Stimulated activated naive CD8-positive, alpha-beta T cell treated with anti-CD3 and anti-CD28 coated beads, Interleukin-15, amount 100 ng/mL, for 72 hours (primary cell): ENCODE results near the gene KRTAP9-1.
"Not testable (repeated sequence)": the region's sequence is repeated elsewhere in the genome, so short reads cannot be mapped to it uniquely, and the experiment has no call there.

Source experiments
- ATAC-seq: fragments of 150-1000 bp; cut with Tn5 transposase; 2 replicates; pipeline ENCODE4 v1.10.0; 2021; ENCODE audit warnings: mild to moderate bottlenecking, moderate library complexity
- DNase-seq, 2 donors: peaks; one replicate each; pipeline ENCODE4 v3.0.0; 2021 to 2022
- H3K27ac Mint-ChIP-seq, 2 donors: one replicate each; pipeline ENCODE4 v1.8.0; 2022; ENCODE audit warnings: mild to moderate bottlenecking in 2 of 2, mixed read lengths in 2 of 2, moderate library complexity in 2 of 2
- H3K27me3 Mint-ChIP-seq: one replicate; pipeline ENCODE4 v1.8.0; 2022; ENCODE audit warnings: mixed read lengths
- H3K4me1 Mint-ChIP-seq: one replicate; pipeline ENCODE4 v1.8.0; 2022; ENCODE audit warnings: mild to moderate bottlenecking, mixed read lengths
- H3K4me3 Mint-ChIP-seq, 2 donors: one replicate each; pipeline ENCODE4 v1.8.0; 2022; ENCODE audit warnings: mild to moderate bottlenecking in 2 of 2, mixed read lengths in 2 of 2, moderate library complexity in 1 of 2
- H3K9me3 Mint-ChIP-seq, 2 donors: one replicate each; pipeline ENCODE4 v1.8.0; 2022; ENCODE audit warnings: mixed read lengths in 2 of 2

The KRTAP9-1 gene

DNA sequence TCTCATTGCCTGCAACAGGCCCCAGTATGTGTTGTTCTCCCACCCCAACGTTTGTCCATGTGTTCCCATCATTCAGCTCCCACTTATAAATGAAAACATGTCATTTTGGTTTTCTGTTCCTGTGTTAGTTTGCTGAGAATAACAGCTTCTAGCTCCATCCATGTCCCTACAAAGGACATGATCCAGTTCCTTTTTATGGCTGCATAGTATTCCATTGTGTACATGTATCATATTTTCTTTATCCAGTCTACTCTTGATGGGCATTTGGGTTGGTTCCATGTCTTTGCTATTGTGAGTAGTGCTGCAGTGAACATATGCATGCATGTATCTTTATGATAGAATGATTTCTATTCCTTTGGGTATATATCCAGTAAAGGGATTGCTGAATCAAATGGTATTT, 26.0 kb downstream of the KRTAP9-1 start:
- Mint-ChIP-seq H3K4me1 (peaks cover 4% of the 10 kb centered on the region), H3K4me3 (no peak overlapping the region), H3K9me3 (peaks cover 10 to 11% of the 10 kb centered on the region in 2 donors), H3K27ac (no peak overlapping the region), H3K27me3 (peaks cover 9% of the 10 kb centered on the region)
- DNase-seq (no peak), ATAC-seq (no peak)

DNA sequence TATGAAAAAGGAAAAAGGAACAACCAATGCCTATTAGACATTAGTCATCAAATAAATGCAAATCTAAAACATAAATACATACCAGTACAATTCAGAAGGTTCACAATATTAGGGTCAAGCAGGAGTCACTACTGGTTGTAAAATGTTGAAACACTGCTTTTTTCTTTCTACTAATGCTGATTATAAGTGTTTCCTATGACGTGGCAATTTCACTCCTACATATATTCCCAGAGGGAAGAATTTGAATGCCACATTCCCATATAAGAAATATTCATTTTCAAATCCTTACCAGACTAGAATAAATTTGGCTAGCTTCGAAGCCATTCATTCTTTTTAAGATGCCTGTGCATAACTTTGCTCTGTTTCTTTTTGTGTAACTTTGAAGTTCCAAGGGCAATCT, 34.1 kb downstream of the KRTAP9-1 start:
- Mint-ChIP-seq H3K4me1 (no peaks in the 10 kb centered on the region), H3K27me3 (no peaks in the 10 kb centered on the region), H3K4me3 (no peak overlapping the region), H3K9me3 (peaks cover 6 to 13% of the 10 kb centered on the region in 2 donors), H3K27ac (no peak overlapping the region)
- ATAC-seq (no peak), DNase-seq (no peak)

DNA sequence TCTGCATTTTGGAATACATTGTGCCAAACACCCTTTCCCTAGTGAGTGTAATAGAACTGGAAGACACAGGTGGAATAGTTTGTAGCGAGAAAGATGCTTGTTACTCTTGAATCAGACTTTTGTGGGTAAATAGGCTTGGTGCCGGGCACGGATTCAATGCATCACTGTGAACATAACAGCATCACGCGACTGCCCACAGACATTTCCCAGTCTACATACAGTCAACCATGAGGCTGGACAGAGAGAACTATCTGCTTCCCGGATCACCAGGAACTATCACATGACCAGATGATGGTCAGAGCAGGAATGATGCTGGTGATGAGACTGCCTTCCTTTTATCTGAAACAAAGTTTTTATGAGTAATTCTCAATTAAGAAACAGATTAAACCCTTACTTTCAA, 36.4 kb downstream of the KRTAP9-1 start:
- DNase-seq, result no peak
- no peaks in the 10 kb centered on the region for H3K4me1 Mint-ChIP-seq
- no peak overlapping the region for H3K4me3 Mint-ChIP-seq
- no peak for ATAC-seq
- no peaks in the 10 kb centered on the region for H3K27me3 Mint-ChIP-seq
- no peak overlapping the region for H3K27ac Mint-ChIP-seq
- H3K9me3 Mint-ChIP-seq, result no peaks in the 10 kb centered on the region

DNA sequence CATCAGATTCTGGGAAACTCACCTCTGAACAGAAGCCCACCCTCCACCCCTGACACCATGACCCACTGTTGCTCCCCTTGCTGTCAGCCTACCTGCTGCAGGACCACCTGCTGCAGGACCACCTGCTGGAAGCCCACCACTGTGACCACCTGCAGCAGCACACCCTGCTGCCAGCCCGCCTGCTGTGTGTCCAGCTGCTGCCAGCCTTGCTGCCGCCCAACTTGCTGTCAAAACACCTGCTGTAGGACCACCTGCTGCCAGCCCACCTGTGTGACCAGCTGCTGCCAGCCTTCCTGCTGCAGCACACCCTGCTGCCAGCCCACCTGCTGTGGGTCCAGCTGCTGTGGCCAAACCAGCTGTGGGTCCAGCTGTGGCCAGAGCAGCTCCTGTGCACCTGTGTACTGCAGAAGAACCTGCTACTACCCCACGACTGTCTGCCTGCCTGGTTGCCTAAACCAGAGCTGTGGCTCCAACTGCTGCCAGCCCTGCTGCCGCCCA, 37.0 kb downstream of the KRTAP9-1 start, which contains the start of gene KRTAP9-2:
TSS of gene KRTAP9-2 (plus strand) at position 51 of the 498 bp plus-strand sequence. CDS start at position 58, 7 bp downstream.
- not testable (repeated sequence) for DNase-seq, H3K27me3 Mint-ChIP-seq, H3K4me3 Mint-ChIP-seq, H3K9me3 Mint-ChIP-seq, H3K4me1 Mint-ChIP-seq, H3K27ac Mint-ChIP-seq, ATAC-seq

DNA sequence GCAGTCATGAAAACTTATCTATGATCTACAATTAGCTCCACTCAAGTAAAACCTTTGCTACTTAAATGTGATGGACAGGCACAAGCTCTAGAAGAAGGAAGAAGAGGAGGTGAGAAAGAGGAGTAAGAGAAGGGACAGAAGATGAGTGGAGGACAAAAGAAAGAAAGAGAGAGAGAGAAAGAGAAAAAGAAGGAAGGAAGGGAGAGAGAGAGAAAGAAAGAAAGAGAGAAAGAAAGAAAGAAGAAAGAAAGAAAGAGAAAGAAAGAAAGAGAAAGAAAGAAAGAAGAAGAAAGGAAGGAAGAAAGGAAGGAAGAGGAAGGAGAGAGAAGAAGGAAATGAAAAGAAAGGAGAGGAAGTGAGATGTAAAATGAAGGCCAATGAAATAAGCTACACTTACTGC, 40.4 kb downstream of the KRTAP9-1 start:
- Mint-ChIP-seq H3K9me3 (no peaks in the 10 kb centered on the region), H3K4me1 (no peaks in the 10 kb centered on the region), H3K4me3 (no peak overlapping the region), H3K27ac (no peak overlapping the region), H3K27me3 (no peaks in the 10 kb centered on the region)
- ATAC-seq, result no peak
- no peak for DNase-seq

DNA sequence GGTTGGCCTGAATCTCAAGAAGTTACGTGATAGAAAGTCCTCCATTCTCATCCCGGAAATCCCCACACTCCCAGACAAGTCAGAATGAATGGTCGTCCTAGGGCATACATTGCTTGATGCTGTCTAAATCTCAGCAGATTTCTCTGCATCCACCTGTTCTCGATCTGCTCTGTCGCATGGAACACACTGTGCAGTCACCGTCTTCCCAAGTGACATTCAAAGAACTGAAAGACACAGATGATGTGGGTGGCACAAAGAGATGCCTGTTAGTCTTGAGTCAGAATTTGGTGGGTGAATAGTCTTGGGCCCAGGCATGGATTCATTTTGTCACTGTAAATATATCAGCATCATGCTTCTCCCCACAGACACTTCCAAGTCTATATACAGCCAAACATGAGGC, 42.0 kb downstream of the KRTAP9-1 start:
- Mint-ChIP-seq H3K27me3 (no peaks in the 10 kb centered on the region), H3K9me3 (no peaks in the 10 kb centered on the region), H3K27ac (no peak overlapping the region), H3K4me3 (no peak overlapping the region), H3K4me1 (no peaks in the 10 kb centered on the region)
- DNase-seq, result no peak
- no peak for ATAC-seq

DNA sequence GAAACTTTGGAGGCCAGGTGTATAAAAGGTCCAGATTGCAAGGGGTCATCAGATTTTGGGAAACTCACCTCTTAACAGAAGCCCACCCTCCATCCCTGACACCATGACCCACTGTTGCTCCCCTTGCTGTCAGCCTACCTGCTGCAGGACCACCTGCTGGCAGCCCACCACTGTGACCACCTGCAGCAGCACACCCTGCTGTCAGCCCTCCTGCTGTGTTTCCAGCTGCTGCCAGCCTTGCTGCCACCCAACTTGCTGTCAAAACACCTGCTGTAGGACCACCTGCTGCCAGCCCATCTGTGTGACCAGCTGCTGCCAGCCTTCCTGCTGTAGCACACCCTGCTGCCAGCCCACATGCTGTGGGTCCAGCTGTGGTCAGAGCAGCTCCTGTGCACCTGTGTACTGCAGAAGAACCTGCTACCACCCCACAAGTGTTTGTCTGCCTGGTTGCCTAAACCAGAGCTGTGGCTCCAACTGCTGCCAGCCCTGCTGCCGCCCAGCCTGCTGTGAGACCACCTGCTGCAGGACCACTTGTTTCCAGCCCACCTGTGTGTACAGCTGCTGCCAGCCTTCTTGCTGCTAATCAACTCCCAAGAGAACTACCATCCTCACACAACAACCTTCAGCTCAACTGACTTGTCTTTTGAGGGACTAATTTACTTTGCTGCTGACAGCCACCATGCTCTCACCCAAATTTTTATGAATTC, 42.9 kb downstream of the KRTAP9-1 start, which contains the start of gene KRTAP9-3:
TSS of gene KRTAP9-3 (plus strand) at position 51 of the 707 bp plus-strand sequence. CDS start at position 104, 53 bp downstream.
- not testable (repeated sequence) for H3K4me1 Mint-ChIP-seq, DNase-seq, ATAC-seq, H3K9me3 Mint-ChIP-seq, H3K4me3 Mint-ChIP-seq, H3K27me3 Mint-ChIP-seq
- peak within 1 kb of the TSS in 1 of 2 donors; percentile 39 for H3K27ac Mint-ChIP-seq

DNA sequence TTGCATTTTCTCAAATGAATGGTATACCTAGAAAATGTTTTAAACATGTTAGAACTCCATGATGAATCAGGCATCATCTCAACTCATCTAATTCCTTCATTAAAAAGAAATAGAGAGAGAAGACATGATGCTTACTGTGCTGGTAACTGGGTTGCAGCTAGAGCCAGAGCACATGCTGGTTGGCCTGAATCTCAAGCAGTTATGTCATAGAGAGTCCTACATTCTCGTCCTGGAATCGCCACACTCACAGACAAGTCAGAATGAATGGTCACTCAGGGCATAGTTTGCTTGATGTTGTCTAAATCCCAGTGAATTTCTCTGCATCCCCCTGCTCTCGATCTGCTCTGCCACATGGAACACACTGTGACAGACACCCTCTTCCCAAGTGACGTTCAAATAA, 47.4 kb downstream of the KRTAP9-1 start:
- H3K4me3 Mint-ChIP-seq, DNase-seq, H3K9me3 Mint-ChIP-seq, H3K4me1 Mint-ChIP-seq, H3K27ac Mint-ChIP-seq, H3K27me3 Mint-ChIP-seq, ATAC-seq: not testable (repeated sequence)

DNA sequence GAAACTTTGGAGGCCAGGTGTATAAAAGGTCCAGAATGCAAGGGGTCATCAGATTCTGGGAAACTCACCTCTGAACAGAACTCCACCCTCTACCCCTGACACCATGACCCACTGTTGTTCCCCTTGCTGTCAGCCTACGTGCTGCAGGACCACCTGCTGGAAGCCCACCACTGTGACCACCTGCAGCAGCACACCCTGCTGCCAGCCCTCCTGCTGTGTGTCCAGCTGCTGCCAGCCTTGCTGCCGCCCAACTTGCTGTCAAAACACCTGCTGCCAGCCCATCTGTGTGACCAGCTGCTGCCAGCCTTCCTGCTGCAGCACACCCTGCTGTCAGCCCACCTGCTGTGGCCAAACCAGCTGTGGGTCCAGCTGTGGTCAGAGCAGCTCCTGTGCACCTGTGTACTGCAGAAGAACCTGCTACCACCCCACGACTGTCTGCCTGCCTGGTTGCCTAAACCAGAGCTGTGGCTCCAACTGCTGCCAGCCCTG, 48.3 kb downstream of the KRTAP9-1 start, which contains the start of gene KRTAP9-8:
TSS of gene KRTAP9-8 (plus strand) at position 51 of the 489 bp plus-strand sequence. CDS start at position 104, 53 bp downstream.
- DNase-seq, H3K4me3 Mint-ChIP-seq, H3K9me3 Mint-ChIP-seq, H3K27ac Mint-ChIP-seq, H3K27me3 Mint-ChIP-seq, H3K4me1 Mint-ChIP-seq, ATAC-seq: not testable (repeated sequence)
